ENCODE results near the gene CDKN1A.
A peak's percentile ranks its signal among the peaks of the same experiment; 100 is the strongest.
"Not testable (repeated sequence)": the region's sequence is repeated elsewhere in the genome, so short reads cannot be mapped to it uniquely, and the experiment has no call there.

CDKN1A gene

DNA sequence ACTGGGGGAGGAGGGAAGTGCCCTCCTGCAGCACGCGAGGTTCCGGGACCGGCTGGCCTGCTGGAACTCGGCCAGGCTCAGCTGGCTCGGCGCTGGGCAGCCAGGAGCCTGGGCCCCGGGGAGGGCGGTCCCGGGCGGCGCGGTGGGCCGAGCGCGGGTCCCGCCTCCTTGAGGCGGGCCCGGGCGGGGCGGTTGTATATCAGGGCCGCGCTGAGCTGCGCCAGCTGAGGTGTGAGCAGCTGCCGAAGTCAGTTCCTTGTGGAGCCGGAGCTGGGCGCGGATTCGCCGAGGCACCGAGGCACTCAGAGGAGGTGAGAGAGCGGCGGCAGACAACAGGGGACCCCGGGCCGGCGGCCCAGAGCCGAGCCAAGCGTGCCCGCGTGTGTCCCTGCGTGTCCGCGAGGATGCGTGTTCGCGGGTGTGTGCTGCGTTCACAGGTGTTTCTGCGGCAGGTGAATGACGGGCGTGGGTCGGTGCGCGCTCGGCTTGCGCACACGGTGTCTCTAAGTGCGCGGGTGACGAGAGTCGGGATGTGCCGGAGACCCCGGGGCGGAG lies at the start of gene CDKN1A:
TSS of gene CDKN1A (plus strand) at position 227 of the 555 bp plus-strand sequence. CDS start 5,388 bp downstream, outside the sequence.
- peak; percentile 64 to 66 for ATAC-seq

- ATAC-seq, result no peak
These were observed 48.7 kb upstream of the CDKN1A start for GRCh38 chr6:36629784-36630183.

DNA sequence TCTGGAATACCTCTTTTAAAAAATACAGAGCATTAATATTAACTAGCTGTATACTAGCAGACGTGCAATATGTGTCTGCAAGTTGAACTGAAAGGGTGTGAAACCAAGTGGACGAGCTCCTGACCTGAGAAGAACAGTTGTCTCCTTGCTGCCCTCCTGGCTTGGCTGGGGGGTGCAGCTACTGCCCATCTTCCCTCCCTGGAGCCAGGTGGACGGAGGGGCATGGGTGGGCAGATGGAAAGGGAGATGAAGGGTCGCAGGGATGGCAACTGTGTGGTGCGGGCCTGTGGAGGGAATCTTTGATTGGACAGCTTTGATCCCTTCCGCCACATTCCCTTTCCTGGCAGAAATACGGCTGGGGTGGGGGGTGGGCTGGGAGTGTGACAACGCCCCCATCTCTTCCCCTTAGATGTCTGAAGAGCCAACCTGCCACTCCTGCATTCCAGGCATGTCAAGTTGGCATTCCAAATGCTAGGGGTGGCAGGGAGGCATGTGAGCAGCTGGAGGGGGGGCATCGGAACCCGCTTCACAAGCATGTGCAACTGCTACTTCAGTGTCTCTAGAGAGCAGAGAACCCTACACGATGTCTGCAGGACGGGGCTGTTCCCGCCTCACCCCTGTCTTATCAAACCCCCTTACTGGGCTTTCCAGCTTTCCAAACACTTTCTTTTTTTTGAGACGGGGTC lies 47.0 kb upstream of the CDKN1A start:
- ATAC-seq, result no peak

- ATAC-seq, result no peak
These were observed 45.1 kb upstream of the CDKN1A start for GRCh38 chr6:36633370-36633769.

DNA sequence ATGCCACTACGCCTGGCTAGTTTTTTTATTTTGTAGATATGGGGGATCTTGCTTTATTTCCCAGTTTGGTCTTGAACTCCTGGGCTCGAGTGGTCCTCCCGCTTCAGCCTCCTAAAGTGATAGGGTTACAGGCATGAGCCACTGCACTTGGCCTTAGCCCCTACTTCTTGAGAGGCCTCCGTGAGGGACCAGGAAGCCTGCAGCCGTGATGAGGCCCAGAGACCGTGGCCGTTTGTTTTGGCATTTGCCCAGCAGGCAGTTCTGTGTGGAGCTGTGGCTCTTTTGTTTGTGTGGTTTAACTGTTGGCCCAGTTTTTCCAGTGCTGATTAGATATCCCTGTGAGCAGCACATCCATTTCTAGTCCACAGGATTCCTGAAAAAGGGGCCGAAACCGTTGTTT lies 44.6 kb upstream of the CDKN1A start:
- no peak for ATAC-seq

- ATAC-seq, result no peak
These were observed 44.0 kb upstream of the CDKN1A start for GRCh38 chr6:36634317-36635108.

DNA sequence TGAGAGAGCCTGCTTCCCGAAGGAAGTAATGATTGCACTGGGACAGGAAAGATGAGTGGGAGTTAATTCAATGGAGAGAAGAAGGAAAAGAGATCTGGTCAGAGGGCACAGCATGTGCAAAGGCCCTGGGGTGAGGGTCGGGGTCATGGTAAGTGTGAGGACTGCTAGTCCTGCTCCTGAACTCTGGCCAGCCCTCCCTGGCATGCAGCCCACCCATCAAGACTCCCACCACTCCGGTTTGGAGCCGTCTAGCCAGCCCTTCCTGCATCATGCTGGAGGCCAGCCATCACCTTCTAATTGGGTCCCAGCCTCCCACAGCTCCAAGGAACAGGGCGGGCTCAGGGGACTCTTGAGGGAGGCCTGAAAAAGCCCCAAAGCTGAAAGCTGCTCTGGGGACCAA lies 42.2 kb upstream of the CDKN1A start:
- no peak for ATAC-seq

DNA sequence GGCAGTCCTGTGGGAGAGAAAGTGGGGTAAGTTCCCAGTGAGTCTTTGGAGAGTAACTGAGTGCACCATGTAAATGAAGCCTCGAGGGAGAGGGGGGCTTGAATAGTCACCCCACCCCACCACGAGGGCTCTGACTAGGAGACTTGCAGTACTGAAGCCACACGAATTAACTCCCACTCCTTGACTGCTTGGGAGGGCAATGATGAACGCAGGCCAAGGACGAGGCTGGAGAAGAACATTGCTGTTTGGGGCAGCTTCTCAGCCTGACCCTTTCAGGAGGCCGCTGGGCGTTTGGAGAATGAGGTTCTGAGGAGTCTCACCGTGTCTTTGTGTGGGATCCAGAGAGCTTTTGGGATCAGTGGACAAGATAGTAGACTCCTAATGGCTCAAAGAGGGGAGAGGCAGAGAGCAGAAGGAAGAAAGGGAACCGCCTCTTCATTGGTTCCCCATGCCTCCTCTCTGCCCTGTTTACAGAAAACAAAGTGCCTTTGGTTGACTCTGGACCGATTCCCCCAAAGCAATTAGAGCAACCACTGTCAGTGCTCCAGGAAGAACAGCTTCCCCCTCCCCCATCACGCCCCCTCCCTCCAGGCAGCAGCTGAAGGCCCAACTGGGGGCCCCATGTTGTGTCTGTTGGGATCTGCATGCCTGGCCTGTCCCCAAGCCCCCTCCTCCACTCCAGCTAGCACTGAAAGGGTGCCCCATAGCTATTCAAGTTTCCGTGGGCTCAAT lies 41.7 kb upstream of the CDKN1A start:
- ATAC-seq, result no peak

- no peak for ATAC-seq
These were observed 39.9 kb upstream of the CDKN1A start for GRCh38 chr6:36638579-36638978.

DNA sequence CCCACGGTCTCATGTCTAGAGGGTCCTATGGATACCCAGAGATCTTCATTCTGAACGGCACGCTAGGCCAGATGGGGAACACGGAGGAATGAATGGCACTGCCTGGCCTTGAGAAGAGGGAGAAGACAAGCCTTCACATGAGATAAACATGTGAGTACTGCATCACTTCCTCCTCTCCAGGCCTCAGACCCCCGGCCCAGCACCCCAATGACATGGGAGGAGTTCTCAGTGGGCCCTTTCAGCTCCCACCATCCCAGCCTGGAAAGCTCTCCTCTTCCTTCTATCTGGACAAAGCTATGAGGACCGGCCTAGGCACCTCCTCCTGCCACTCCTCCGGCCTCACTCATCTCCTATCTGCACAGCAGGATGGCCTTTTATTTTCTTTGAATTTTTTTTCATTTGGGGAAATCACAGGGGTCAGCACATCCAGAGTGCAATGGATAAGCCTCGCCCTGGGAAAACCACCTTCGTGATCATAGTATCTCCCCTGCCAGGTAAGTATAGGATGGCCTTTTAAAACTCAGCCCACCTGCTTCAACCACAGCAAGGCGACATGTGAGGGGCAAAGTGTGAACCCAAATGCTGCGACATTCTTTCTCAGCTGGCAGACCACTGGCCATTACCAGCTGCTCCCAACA lies 39.2 kb upstream of the CDKN1A start:
- no peak for ATAC-seq

GRCh38 chr6:36641543-36641942 lies 37.0 kb upstream of the CDKN1A start:
- no peak for ATAC-seq

- ATAC-seq, result no peak
These were observed 35.3 kb upstream of the CDKN1A start for GRCh38 chr6:36642913-36643817.

DNA sequence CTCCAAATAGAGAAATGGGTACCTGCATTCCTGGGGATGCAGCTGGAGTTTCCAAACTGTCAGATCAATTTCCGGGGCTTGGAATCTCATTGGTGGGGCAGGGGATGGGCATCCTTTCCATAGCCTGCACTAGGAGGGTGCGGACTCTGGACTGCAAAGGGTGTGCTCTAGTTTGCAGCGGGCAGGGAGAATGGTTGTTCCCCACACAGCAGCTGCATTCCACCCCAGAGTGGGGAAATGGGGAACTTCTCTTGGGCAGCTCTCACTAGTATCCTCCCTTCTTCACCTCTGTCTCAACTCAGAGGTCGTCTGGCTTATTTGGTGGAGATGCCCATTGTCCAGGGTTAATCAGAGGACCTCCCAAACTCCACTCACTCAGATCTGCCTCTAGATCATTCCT lies 34.5 kb upstream of the CDKN1A start:
- ATAC-seq, result no peak

GRCh38 chr6:36649086-36649485 lies 29.4 kb upstream of the CDKN1A start:
- ATAC-seq, result no peak

DNA sequence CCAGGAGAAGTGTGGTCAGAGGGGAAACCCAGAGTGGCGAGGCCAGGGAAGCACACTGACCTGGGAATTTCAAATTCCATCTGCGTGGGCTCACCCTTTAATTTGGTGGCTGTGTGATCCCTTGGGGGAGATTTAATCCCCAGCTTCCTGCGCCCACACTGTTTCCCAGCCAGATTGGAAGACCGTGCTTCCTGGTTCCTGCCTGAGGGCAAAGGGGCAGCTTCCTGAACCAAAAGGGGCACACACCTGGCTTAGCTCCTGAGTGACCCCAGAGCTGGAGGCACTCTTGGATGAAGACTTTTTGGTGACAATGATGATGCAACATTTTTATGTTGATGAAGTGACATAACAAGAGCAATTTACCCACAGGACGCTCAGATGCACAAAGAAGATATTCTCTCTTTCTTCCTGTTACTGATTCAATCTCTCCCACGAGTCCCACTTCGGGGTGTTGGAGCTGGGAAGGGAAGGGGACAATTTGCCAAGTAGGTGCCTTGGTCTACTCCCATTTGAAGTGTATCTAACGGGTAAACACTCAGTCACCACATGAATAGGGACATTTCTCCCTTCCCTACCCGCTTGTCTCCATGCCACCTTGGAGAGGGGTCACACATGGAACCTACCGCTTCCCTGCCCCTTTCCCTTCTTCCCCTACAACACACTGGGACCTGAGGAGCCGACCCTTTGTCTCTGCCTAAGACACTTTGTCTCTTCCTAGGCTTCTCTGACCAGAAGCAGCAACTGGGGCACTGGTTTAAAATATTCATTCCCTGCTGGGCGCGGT lies 28.6 kb upstream of the CDKN1A start:
- ATAC-seq, result no peak

GRCh38 chr6:36650848-36651478 lies 27.6 kb upstream of the CDKN1A start:
- no peak for ATAC-seq

DNA sequence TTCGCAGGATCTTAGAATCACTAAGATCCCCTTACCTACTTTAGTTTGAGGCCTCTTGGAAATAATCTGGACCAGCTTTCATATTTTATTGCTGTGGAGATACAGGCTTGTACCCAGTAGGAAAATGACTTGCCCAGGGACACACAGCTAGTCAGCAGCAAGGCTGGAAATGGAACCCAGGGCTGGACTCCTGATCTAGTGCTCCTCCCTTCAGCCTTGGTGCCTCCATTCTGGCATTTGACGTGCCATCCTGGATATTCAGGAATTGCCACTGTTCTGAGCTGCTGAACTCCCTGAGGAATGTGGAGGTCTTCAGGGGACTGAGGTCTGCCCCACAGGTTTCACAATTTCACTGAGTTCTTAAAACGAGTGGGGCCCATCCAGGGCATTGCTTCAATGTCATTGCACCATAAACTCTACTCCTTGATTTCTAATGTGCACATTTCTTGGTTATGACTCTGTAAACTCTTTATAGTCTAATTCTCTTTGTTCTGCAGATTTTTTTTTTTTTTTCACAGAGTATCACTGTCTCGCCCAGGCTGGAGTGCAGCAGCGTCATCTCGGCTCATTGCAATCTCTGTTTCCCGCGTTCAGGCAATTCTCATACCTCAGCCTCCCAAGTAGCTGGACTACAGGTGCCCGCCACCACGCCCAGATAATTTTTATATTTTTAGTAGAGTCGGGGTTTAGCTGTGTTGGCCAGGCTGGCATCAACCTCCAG lies 26.7 kb upstream of the CDKN1A start:
- ATAC-seq, result no peak

DNA sequence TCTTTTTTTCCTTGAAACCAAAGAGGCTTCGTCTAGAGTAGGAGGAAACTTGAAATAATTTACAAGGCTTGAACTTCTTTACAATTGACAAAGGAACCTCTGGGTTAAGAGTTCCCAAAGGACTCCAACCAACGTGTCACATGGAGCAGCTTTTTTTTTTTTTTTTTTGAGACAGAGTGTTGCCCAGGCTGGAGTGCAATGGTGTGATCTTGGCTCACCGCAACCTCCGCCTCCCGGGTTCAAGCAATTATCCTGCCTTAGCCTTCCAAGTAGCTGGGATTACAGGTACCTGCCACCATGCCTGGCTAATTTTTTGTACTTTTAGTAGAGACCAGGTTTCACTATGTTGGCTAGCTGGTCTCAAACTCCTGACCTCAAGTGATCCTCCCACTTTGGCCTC lies 24.0 kb upstream of the CDKN1A start:
- ATAC-seq, result not testable (repeated sequence)

- ATAC-seq, result no peak
These were observed 23.3 kb upstream of the CDKN1A start for GRCh38 chr6:36655085-36655724.
